GM12874 (cell line): ENCODE measurements around the gene ITGB3.

Experiments
- TF ChIP-seq, protein P1 (sequence below): IDR thresholded peaks from 2 replicates; pipeline ENCODE4 v1.5.1; 2011; ENCODE audit warnings: low read depth, mild to moderate bottlenecking, control low read depth, low read length, moderate library complexity; ENCODE audit not compliant: insufficient read depth

The ITGB3 gene

DNA sequence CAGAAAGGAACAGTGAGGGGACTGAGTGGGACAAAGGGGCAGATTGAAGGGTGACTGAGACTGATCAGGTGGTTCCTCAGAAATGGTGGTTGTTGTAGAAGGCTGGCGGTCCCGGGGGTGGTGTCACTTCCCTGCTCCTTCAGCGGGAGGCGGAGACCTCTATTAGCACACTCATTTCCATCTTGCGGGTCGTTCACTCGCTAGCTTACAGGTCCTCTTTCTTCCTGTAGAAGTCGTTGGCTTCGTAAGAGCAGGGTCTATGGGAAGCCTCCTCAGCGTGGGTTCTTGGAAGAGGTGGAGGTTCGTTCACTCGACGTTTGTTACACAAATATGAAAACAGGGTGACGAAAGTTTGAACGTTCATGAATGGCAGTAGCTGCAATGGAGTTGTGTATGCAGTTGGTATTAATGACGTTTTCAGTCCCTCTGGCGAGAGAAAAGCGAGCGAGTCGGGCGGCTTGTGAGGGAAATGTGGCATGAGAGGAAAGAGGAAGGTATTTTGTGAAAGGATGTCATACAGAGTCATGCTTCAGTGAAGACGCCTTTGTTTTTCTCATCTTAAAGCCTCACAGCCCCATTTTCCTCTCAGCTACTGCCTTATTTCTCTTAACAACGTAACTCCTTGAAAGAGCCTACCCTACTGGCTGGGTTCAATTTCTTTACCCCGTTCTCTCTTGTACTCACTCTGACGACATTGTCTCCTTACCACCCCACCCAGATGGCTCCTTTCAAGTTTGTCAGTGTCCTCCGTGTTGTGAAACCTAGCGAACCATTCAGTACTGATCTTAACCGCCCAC lies 70.8 kb downstream of the ITGB3 start:
- TF ChIP-seq, protein P1, sequence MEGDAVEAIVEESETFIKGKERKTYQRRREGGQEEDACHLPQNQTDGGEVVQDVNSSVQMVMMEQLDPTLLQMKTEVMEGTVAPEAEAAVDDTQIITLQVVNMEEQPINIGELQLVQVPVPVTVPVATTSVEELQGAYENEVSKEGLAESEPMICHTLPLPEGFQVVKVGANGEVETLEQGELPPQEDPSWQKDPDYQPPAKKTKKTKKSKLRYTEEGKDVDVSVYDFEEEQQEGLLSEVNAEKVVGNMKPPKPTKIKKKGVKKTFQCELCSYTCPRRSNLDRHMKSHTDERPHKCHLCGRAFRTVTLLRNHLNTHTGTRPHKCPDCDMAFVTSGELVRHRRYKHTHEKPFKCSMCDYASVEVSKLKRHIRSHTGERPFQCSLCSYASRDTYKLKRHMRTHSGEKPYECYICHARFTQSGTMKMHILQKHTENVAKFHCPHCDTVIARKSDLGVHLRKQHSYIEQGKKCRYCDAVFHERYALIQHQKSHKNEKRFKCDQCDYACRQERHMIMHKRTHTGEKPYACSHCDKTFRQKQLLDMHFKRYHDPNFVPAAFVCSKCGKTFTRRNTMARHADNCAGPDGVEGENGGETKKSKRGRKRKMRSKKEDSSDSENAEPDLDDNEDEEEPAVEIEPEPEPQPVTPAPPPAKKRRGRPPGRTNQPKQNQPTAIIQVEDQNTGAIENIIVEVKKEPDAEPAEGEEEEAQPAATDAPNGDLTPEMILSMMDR: no peak

- TF ChIP-seq, protein P1: no peak
Measured at GRCh38 chr17:47325176-47325575, 71.5 kb downstream of the ITGB3 start.

GRCh38 chr17:47330548-47330947 lies 76.9 kb downstream of the ITGB3 start:
- TF ChIP-seq, protein P1: no peak

DNA sequence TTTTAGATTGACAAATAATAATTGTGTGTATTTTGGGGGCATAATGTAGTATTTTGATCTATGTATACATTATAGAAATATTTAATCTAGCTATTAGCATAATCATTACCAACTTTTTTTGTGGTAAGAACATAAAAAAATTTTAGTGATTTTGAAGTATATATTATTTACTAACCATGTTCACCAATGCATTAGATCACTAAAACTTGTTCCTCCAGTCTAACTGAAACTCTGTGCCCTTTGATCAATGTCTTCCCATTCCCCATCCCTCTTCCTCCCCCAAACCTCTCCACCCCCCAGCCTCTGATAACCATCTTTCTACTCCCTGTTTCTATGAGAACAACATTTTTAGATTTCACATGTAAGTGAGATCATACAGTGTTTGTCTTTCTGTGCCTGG lies 78.7 kb downstream of the ITGB3 start:
- TF ChIP-seq, protein P1: no peak

GRCh38 chr17:47335101-47335936 lies 81.7 kb downstream of the ITGB3 start:
- TF ChIP-seq, protein P1: no peak

DNA sequence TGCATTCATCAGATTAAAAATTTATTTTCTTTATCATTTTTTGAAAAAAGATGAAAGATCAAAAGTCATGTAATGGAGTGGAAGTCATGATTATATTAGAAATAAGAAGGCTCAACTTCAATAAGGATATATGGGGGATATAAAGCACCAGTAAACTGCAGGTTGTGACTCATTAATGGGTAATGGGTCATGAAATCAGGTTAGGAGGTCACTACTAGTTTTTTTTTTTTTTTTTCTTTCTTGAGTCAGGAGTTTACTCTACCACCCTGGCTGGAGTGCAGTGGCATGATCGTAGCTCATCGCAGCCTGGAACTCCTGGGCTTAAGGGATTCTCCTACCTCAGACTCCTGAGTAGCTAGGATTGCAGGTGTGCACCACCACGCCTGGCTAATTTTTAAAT lies 84.4 kb downstream of the ITGB3 start:
- TF ChIP-seq, protein P1: no peak

DNA sequence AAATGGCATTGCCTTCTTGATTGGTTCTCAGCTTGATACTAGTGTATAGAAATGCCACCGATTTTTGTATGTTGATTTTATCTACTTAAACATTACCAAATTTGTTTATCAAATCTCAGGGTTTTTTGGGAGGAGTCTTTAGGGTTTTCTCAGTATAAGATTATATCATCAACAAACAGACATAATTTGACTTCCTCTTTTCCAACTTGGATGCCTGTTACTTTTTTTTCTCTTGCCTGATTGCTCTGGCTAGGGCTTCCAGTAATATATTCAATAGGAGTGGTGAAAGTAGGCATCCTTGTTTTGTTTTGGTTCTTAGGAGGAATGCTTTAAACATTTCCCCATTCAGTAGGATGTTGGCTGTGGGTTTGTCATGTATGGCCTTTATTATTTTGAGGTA lies 99.2 kb downstream of the ITGB3 start:
- TF ChIP-seq, protein P1: no peak
